HepG2 (cell line): ENCODE measurements around the gene THADA. TPM values are rescaled to one million over a fixed set of nuclear protein-coding genes. Genes with fewer than 3 reads are reported as not detected.

Experiments
- ATF4 ChIP-seq, 2 experiments: fragments of 450-650 bp in 1 of 2; sonication (generic) in 1 of 2; formaldehyde crosslinking; IDR thresholded peaks; 2 replicates each; pipeline versions ENCODE4 v1.5.0 to v1.8.0; 2020 to 2022; ENCODE audit warnings: mild to moderate bottlenecking in 1 of 2, missing genetic modification reagents in 1 of 2
- ATF7 ChIP-seq, 2 experiments: fragments of 450-650 bp in 1 of 2; sonication (generic) in 1 of 2; formaldehyde crosslinking in 1 of 2; IDR thresholded peaks; 2 replicates each; pipeline versions ENCODE4 v1.4.0 to v1.6.1; 2016 to 2020; ENCODE audit warnings: antibody characterized with exemption in 1 of 2, mild to moderate bottlenecking in 1 of 2, missing genetic modification reagents in 1 of 2
- CC2D1A ChIP-seq: sonication (generic); formaldehyde crosslinking; IDR thresholded peaks from 2 replicates; pipeline ENCODE4 v1.8.1; 2023; ENCODE audit warnings: mild to moderate bottlenecking, missing genetic modification reagents
- CREB1 ChIP-seq, 2 experiments: fragments of 450-650 bp in 1 of 2; IDR thresholded peaks; 2 replicates each; pipeline ENCODE4 v1.6.1; 2016 to 2017; ENCODE audit warnings: control low read depth in 1 of 2, mild to moderate bottlenecking in 1 of 2, missing compliant biosample characterization in 1 of 2, missing genetic modification characterization in 1 of 2
- GTF3A ChIP-seq: sonication (generic); formaldehyde crosslinking; conservative IDR thresholded peaks from 2 replicates; pipeline ENCODE4 v1.4.0; 2020; ENCODE audit warnings: mild to moderate bottlenecking, missing genetic modification reagents
- HNF4A ChIP-seq: sonication (generic); formaldehyde crosslinking; IDR thresholded peaks from 2 replicates; pipeline ENCODE4 v1.4.0; 2020; ENCODE audit warnings: missing genetic modification reagents
- PHF8 ChIP-seq: sonication (generic); formaldehyde crosslinking; IDR thresholded peaks from 2 replicates; pipeline ENCODE4 v1.5.0; 2020; ENCODE audit warnings: missing genetic modification reagents
- SAP130 ChIP-seq: IDR thresholded peaks from 2 replicates; pipeline ENCODE4 v1.6.1; 2016; ENCODE audit warnings: low read depth
- SP5 ChIP-seq: IDR thresholded peaks from 2 replicates; pipeline ENCODE4 v1.6.1; 2016; ENCODE audit warnings: low read depth, borderline replicate concordance
- SUZ12 ChIP-seq: fragments of 150-350 bp; IDR thresholded peaks from 2 replicates; pipeline ENCODE4 v1.6.1; 2014; ENCODE audit warnings: low read depth, low read length
- ZBTB21 ChIP-seq: sonication (generic); formaldehyde crosslinking; IDR thresholded peaks from 2 replicates; pipeline ENCODE4 v1.4.0; 2020; ENCODE audit warnings: missing genetic modification reagents
- ZFP91 ChIP-seq: sonication (generic); formaldehyde crosslinking; IDR thresholded peaks from 2 replicates; pipeline ENCODE4 v1.9.0; 2022; ENCODE audit warnings: missing genetic modification reagents, mild to moderate bottlenecking, borderline replicate concordance
- ZMYM4 ChIP-seq: sonication (generic); formaldehyde crosslinking; IDR thresholded peaks from 2 replicates; pipeline ENCODE4 v1.8.1; 2023; ENCODE audit warnings: mild to moderate bottlenecking, missing genetic modification reagents
- ZNF484 ChIP-seq: sonication (generic); formaldehyde crosslinking; IDR thresholded peaks from 2 replicates; pipeline ENCODE4 v1.5.1; 2020; ENCODE audit warnings: mild to moderate bottlenecking, low read depth, missing genetic modification reagents, borderline replicate concordance
- ZNF629 ChIP-seq: sonication (generic); formaldehyde crosslinking; conservative IDR thresholded peaks from 2 replicates; pipeline ENCODE4 v1.5.0; 2020; ENCODE audit warnings: missing genetic modification reagents
- ZNF674 ChIP-seq: sonication (generic); formaldehyde crosslinking; IDR thresholded peaks from 2 replicates; pipeline ENCODE4 v1.5.0; 2020; ENCODE audit warnings: low read depth, mild to moderate bottlenecking, missing genetic modification reagents
- ZNF800 ChIP-seq: sonication (generic); formaldehyde crosslinking; IDR thresholded peaks from 2 replicates; pipeline ENCODE4 v1.4.0; 2020; ENCODE audit warnings: missing genetic modification reagents
- polyA plus RNA-seq, 8 experiments: library from polyadenylated mRNA; depleted of rRNA in 3 of 8; stranded (reverse) in 7 of 8; unstranded in 1 of 8; fragments of >200 nt; fragmentation: Illumina TruSeq in 4 of 8; extraction: Trizol in 4 of 8; gene quantifications; 2 replicates each; pipeline versions ENCODE4 v1.2.1 to v1.2.3, GENCODE V29; 2011 to 2016; ENCODE audit warnings: low read depth in 4 of 8, missing spikeins in 1 of 8, mixed read lengths in 1 of 8; ENCODE audit not compliant: insufficient read depth in 1 of 8
- total RNA-seq, 5 experiments: library from RNA; depleted of rRNA; stranded (reverse); fragments of >200 nt; fragmentation: Illumina TruSeq; extraction: Trizol; gene quantifications; 2 replicates each; pipeline ENCODE4 v1.2.3, GENCODE V29; 2016; ENCODE audit warnings: low read depth in 1 of 5

The THADA gene
- total and polyA plus RNA-seq, 2 of the 13 experiments (the other 11 are each of a cell fraction or from before 2014, with no cell fraction given): 12.7 to 21.7 TPM

GRCh38 chr2:43202289-43202688 lies 393.5 kb downstream of the THADA start (continued):
- TF ChIP-seq PHF8 (CRISPR knock-in tag) (no peak), ZNF800 (CRISPR knock-in tag) (no peak), ZNF484 (no peak), SUZ12 (no peak), ATF7 (IDR thresholded peaks at IDR 0.05) (peak; percentile 95), ATF7 (CRISPR knock-in tag; IDR thresholded peaks at IDR 0.05) (no peak), CREB1 (IDR thresholded peaks at IDR 0.05) (no peak), CREB1 (CRISPR knock-in tag; IDR thresholded peaks at IDR 0.05) (no peak), ATF4 (CRISPR knock-in tag; IDR thresholded peaks at IDR 0.05) (no peak), CC2D1A (CRISPR knock-in tag) (no peak), ZBTB21 (peak; percentile 53; the same call in 1 of the 2 replicates), HNF4A (CRISPR knock-in tag) (peak; percentile 28), ZNF629 (peak; percentile 52; the same call in 1 of the 2 replicates), SAP130 (CRISPR knock-in tag) (peak; percentile 32; the same call in 1 of the 2 replicates), GTF3A (CRISPR knock-in tag) (no peak), SP5 (CRISPR knock-in tag) (no peak), ZNF674 (CRISPR knock-in tag) (no peak), ZFP91 (CRISPR knock-in tag) (no peak), ZMYM4 (no peak)
